ENCODE results near the gene HIPK2. TPM values are rescaled to one million over a fixed set of nuclear protein-coding genes. Genes with fewer than 3 reads are reported as not detected.

Gene HIPK2
- total RNA-seq, 1 donor from 2014 or later = 89.1 TPM

- Mint-ChIP-seq H3K4me1 (ENCODE audit: unreplicated experiment) (peaks cover 36% of the 10 kb centered on the region), H3K36me3 (peaks cover 40% of the 10 kb centered on the region), H3K27ac (no peak overlapping the region), H3K9me3 (no peaks in the 10 kb centered on the region), H3K4me3 (no peak overlapping the region), H3K27me3 (no peaks in the 10 kb centered on the region)
- no peak for DNase-seq (ENCODE audit: extremely low spot score, unreplicated experiment)
- TF ChIP-seq CTCF (conservative IDR thresholded peaks at IDR 0.05) = no peak
Observed at GRCh38 chr7:139713526-139714162, 64.2 kb downstream of the HIPK2 start.

GRCh38 chr7:139713061-139713460, 64.7 kb downstream of the HIPK2 start:
- Mint-ChIP-seq H3K4me3 (no peak overlapping the region), H3K9me3 (no peaks in the 10 kb centered on the region), H3K27me3 (no peaks in the 10 kb centered on the region), H3K27ac (peak overlapping the region; percentile 12), H3K36me3 (peaks cover 40% of the 10 kb centered on the region), H3K4me1 (ENCODE audit: unreplicated experiment) (peaks cover 36% of the 10 kb centered on the region)
- no peak for DNase-seq (ENCODE audit: extremely low spot score, unreplicated experiment)
- TF ChIP-seq CTCF (conservative IDR thresholded peaks at IDR 0.05) = no peak

GRCh38 chr7:139711991-139712743, 65.6 kb downstream of the HIPK2 start:
- Mint-ChIP-seq H3K4me3 (no peak overlapping the region), H3K27me3 (no peaks in the 10 kb centered on the region), H3K4me1 (ENCODE audit: unreplicated experiment) (peaks cover 42% of the 10 kb centered on the region), H3K27ac (peak overlapping the region; percentile 12), H3K36me3 (peaks cover 41% of the 10 kb centered on the region), H3K9me3 (no peaks in the 10 kb centered on the region)
- no peak for DNase-seq (ENCODE audit: extremely low spot score, unreplicated experiment)
- TF ChIP-seq CTCF (conservative IDR thresholded peaks at IDR 0.05) = no peak

GRCh38 chr7:139710036-139710435, 67.8 kb downstream of the HIPK2 start:
- H3K27me3 Mint-ChIP-seq = no peaks in the 10 kb centered on the region
- TF ChIP-seq CTCF (conservative IDR thresholded peaks at IDR 0.05) = no peak
- peaks cover 29% of the 10 kb centered on the region for H3K36me3 Mint-ChIP-seq
- DNase-seq (ENCODE audit: extremely low spot score, unreplicated experiment) = no peak
- no peaks in the 10 kb centered on the region for H3K9me3 Mint-ChIP-seq
- peaks cover 51% of the 10 kb centered on the region for H3K4me1 Mint-ChIP-seq (ENCODE audit: unreplicated experiment)
- H3K27ac Mint-ChIP-seq = peak overlapping the region; percentile 17
- no peak overlapping the region for H3K4me3 Mint-ChIP-seq

- Mint-ChIP-seq H3K27me3 (no peaks in the 10 kb centered on the region), H3K36me3 (peaks cover 24% of the 10 kb centered on the region), H3K27ac (peak overlapping the region; percentile 17), H3K4me3 (no peak overlapping the region), H3K9me3 (no peaks in the 10 kb centered on the region), H3K4me1 (ENCODE audit: unreplicated experiment) (peaks cover 47% of the 10 kb centered on the region)
- DNase-seq (ENCODE audit: extremely low spot score, unreplicated experiment) = no peak
- TF ChIP-seq CTCF (conservative IDR thresholded peaks at IDR 0.05) = no peak
Observed at GRCh38 chr7:139709485-139709884, 68.3 kb downstream of the HIPK2 start.
